Astrocyte (in vitro differentiated cells and primary cell): ENCODE data around the gene DDX55.

Source experiments
- CTCF ChIP-seq: IDR thresholded peaks from 2 replicates; pipeline ENCODE4 v1.5.1; 2011; ENCODE audit warnings: low read depth, mild to moderate bottlenecking, inconsistent platforms, low read length, moderate library complexity; ENCODE audit not compliant: insufficient read depth
- EZH2 ChIP-seq: IDR thresholded peaks from 2 replicates; pipeline ENCODE4 v1.6.1; 2012; ENCODE audit warnings: mild to moderate bottlenecking, low read length, inconsistent platforms; ENCODE audit not compliant: insufficient read depth

GRCh38 chr12:123633379-123634141, 31.7 kb downstream of the DDX55 start, which contains the start of the genes EIF2B1 and GTF2H3:
- TF ChIP-seq CTCF (no peak), EZH2 (no peak)
